ENCODE results near the gene OAS2.

OAS2 gene

GRCh38 chr12:113022563-113023297, 44.4 kb downstream of the OAS2 start:
- DNase-seq = no peak

DNA sequence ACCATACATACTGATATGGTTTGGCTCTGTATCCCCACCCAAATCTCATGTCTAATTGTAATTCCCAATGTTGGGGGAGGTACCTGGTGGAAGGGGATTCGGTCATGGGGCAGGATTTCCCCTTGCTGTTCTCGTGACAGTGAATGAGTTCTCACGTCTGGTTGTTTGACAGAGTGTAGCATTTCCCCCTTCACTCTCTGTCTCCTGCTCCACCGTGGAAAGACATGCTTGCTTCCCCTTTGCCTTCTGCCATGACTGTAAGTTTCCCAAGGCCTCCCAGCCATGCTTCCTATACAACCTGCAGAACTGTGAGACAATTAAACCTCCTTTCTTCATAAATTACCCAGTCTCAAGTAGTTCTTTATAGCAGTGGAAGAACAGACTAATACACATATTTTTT, 49.4 kb downstream of the OAS2 start:
- DNase-seq = no peak

DNA sequence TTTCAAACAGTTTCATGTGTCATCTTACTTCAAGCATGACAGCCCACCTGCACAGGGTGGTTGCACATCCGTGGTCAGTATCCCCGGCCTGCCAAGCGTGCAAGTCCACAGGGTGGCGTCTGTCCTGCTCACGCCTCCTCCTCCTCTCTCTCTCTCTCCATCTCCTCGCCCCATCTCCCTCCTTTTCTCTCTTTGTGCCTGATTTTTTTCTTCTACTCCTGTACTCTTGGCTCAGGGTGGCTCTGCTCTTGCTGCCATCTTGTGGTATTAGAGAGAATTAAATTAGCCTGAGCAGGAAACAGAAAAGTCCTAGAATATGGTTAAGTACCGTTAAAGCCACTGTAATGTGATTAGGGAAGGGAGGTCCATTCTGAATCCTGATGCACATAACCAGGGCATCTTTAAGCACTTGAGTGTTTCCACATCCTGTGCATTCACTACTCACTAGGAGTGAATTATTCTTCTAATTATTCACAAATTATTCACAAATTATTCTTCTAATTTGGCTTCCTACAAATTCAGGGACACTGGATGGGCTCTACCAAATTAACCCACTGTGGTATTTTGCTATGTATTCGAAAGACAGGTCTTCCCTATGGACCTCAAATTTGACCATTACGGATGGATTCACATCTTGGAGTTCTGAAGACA, 52.7 kb downstream of the OAS2 start:
- peak; percentile 70 for DNase-seq

DNA sequence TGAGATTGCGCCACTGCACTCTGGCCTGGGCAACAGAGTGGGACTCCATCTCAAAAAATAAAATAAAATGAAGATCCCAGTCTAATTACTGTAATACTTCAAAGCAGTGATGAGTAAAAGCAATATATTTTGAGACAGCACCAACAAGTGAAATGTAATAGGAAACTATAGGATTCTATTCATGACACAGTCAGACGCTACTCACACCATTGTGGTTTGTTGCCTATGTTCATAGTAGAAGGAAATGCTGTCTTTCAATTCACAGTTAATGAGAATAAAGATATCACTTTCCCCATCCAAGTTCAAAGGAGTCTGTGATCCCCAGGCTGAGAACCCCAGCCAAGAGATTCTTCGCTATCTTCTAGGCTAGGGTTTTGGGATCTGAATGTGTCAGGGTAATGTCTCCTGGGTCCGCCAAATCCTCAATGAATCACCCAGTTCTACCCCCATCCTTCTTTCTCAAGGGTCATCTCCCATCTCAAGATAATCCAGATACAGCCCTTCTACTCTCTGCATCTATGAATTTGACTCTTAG, 61.7 kb downstream of the OAS2 start:
- DNase-seq = no peak

GRCh38 chr12:113040722-113041171, 62.4 kb downstream of the OAS2 start:
- DNase-seq = no peak

DNA sequence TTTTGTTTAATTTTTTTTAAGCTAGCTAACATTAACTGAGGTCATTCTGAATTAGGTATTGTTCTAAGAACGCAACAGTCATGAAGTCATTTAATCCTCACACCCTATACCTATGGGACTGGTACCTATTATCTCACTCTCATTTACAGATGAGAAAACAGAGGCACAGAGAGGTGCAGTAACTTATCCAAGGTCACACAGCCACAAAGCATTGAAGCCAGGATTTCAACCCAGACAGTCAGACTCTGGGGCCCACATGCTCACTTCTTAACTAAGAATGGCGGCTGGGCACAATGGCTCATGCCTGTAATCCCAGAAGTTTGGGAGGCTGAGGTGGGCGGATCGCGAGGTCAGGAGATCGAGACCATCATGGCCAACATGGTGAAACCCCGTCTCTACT, 63.2 kb downstream of the OAS2 start:
- DNase-seq = no peak

DNA sequence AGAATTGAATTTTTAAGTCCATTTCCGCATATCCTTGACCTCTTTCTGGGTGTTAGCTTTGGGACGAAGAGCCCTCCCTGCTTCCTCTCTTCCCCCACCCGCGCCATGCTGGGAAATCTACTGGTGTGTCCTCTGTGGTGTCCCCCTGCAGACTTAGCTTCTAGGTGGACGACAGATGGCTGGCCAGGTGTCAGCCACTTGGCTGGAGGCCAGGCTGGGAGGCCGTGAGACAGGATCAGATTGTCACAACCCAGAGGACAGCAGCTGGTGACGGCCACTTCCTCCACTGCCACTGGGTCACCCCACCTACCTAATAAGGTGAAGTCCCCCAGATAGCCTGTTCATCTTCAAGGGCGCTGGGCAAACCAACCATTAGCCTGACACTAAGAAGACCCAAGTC, 64.9 kb downstream of the OAS2 start:
- peak; percentile 62 for DNase-seq

DNA sequence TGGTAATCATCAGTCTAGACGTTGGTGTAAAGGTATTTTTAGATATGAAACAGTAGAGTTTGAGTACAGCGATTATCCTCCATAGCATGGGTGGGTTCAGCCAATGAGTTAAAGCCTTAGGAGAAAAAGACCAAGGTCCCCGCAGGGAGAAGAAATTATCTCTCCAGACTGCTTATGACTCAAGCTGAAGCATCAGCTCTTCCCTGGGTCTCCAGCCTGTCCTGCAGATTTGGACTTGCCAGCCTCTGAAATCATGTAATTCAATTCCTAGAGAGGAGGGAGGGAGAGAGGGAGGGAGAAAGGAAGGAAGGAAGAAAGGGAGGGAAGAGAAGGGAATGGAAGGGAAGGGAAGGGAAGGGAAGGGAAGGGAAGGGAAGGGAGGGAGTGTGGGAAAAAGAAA, 66.2 kb downstream of the OAS2 start:
- no peak for DNase-seq

DNA sequence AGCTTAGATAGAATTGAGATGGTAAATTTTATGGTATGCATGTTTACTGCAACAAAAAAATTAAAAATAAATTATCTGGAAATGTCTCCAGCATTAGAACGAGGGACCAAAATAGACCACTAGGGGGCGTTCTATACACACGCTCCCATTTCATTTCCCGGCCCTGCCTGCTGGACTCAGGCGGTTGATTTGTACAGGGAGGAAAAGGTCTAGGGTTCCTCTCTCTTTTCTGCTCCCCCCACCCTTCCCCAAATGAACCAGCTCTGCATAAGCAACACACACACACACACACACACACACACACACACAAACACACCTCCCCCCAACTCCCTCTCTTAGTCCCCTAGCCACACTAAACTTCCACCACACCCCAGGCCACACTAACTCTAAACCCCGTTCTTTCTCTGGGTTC, 70.4 kb downstream of the OAS2 start:
- peak; percentile 73 for DNase-seq

- DNase-seq = no peak
Measured at GRCh38 chr12:113049976-113050742, 71.8 kb downstream of the OAS2 start.

GRCh38 chr12:113050795-113051194, 72.5 kb downstream of the OAS2 start:
- DNase-seq = no peak

DNA sequence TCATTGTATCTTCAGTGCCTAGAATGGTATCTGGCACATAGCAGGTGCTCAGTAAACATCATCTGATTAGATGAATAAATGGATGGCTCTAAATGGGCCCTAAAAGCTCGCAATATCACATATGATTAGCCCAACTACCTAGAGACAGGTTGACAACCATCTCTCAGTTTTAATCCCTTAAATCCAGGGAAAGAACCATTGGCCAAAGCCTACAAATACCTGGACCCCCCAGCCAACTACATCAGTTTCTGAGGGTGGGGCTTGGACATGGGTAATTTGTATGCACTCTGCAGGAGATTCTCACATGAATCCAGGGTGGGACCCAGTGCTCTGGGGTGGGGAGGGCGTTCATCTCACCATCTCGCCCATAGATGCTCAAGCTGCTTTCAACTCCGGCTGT, 73.4 kb downstream of the OAS2 start:
- DNase-seq = no peak

- DNase-seq = no peak
Measured at GRCh38 chr12:113052326-113052725, 74.0 kb downstream of the OAS2 start.

DNA sequence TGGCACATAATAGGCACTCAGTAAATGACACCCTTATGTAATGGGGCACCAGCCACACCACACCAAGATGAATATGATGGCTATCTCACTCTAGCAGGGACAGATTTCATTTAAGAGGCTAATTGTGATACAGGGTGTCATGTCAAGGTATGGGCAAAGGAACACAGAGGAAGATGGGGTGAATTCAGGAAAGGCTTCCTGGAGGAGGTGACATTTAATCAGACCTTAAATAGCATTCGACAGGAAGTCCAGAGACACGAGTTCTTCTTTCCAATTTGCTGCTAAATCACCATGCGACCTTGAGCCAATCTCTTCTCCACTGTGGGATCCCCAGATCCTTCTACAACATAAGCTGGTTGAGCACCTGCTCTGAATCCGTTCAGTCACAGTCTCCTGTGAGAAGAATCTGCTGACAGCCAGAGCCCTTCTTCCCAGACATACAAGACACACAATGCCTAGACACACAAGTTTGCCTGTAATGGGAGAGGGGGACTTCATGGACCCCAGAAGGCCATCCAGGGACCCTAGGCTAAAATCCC, 76.7 kb downstream of the OAS2 start:
- DNase-seq = no peak

DNA sequence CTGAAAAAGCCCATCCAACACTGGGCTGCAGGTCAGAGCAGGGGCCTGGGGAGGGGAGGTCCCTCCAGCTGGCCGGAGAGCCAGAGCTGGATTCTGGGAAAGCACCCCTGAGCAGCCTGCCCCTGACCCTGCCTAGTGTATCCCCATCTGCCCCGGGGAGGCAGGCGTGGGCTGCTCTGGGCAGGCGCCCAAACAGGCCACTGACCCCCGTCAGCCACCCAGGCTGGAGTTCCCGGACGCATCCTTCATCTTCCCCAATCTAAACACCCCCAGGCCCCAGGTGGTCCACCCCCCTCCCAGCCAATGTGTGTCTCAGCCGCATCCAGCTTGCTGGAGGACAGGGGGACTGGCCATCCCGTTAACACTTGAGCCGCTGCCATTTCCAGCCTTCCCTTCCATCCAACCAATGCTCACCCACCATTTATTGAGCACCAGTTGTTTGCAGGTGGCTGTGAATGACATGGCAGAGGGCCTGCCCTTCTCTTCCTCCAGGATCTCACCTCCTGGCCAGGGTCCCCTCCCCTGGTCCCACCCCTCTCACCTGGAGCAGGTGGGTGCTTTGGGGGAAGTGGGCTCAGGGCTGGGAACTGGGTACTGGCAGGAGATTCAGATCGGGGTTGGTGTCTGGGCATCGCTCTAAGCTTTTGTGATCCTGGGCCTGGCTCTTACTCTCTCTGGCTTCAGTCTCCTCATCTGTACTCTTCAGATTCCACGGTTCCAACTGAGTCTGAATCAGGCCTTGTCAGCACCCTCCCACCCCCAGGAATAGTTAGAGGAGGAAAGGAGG, 77.5 kb downstream of the OAS2 start:
- no peak for DNase-seq

- DNase-seq = no peak
Measured at GRCh38 chr12:113056381-113056630, 78.0 kb downstream of the OAS2 start.

DNA sequence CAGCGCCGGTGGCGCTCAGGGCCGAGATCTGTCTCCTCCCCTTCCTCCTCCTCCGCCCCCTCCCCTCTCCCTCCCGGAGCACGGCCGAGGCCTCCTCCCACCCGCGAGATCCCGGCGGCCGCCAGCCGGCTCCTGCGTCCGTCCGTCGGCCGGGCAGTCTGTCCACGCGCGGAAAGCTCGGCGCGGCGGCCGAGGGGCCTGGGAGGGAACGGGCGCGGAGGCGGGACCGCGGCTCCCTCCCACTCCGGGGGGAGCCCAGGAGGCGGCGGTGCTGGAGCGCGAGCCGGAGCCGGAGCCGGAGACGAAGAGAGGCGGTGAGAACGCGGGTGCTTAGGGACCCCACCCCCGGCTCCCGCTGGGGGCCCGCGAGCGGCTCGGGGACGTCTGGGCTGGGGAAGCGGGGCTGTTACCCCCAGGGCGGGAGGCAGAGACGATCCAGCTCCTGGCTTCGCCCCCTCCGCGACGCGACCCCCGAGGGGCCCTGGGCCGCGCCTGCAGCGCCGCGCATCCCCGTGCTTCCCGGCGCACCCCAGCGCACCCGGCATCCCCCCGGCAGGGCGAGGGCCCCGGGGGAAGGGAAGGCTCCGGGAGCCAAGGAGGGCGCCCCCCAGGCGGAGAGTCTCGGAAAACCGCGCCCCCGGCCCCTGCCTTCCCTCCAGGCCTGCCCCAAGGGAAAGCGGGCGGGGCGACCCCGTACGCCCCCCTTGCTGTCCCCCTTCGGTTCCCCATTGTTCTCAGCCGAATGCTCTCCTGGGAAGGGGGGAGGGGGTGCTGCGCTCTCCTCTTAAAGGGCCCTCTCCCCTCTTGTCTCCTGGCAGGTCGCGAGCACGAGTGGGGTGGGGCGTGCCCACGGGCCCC, 78.5 kb downstream of the OAS2 start, which contains the start of gene DTX1:
DTX1 (plus strand) TSS at position 100 of the 858 bp plus-strand sequence. CDS start 1,463 bp downstream, outside the sequence.
- DNase-seq = no peak

DNA sequence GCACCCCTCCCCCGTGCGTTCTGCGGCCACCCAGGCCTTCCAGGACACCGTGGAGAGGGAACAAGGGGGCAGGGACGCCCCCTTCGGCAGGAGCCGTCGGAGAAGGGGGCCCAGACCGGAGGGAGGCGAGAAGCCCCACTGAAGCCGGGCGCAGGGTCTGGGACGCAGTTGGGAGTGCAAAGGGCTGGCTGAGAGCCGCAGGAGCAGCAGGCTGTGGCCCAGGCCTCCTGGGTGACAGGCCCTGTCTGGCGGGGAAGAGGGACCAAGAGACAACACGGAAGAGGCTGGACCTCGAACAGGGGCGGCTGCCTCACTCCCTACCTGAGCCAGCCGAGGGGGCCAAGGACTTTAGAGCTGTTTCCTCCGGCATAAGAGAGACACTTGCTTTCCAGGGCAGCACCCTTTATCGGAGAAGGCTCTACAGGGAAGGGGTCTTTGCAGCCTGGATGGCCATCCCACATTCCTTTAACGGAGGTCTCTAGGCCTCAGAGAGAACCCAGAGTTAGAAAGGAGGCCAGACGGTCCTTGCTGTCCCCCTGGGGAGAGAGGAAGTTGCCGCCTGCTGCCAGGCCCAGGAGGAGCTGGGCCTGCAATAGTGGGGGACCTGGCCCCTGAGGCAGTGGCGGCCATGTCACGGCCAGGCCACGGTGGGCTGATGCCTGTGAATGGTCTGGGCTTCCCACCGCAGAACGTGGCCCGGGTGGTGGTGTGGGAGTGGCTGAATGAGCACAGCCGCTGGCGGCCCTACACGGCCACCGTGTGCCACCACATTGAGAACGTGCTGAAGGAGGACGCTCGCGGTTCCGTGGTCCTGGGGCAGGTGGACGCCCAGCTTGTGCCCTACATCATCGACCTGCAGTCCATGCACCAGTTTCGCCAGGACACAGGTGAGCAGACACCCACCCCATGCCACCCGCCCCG, 79.5 kb downstream of the OAS2 start:
- DNase-seq = no peak

DNA sequence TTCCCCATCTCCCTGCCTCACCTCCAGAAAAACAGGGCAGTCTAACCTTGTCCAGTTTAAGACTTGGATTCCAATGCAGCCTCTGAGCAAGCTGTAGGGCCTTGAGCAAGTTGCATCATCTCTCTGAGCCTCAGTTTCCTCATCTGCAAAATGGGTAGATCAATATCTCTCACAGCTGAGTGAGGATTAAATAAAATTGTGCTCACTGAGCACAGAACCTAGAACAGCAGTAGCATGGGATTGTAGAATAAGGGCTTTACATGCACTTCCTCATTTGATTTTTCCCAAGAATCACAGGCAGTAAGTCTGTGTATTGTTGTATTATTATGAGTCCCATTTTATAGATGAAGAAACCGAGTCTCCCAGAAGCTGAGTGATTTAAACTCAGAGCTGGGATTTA, 80.2 kb downstream of the OAS2 start:
- no peak for DNase-seq

- DNase-seq = no peak
Measured at GRCh38 chr12:113059071-113059595, 80.8 kb downstream of the OAS2 start.
